Left ventricle myocardium inferior (tissue), 1 donor: Measurements from ENCODE around the gene RASAL1. TPM values are rescaled to one million over a fixed set of nuclear protein-coding genes. Genes with fewer than 3 reads are reported as not detected.

Experiments used
- DNase-seq: peaks from one replicate; pipeline ENCODE4 v3.0.0-alpha.2; 2020
- H3K27ac ChIP-seq: fragments of 200-600 bp; replicated peaks from 2 replicates; pipeline ENCODE4 v1.8.0; 2021
- H3K27me3 ChIP-seq: fragments of 200-600 bp; 2 replicates; pipeline ENCODE4 v1.8.0; 2021; ENCODE audit warnings: low read depth
- H3K36me3 ChIP-seq: fragments of 200-600 bp; 2 replicates; pipeline ENCODE4 v1.8.0; 2021
- H3K4me1 ChIP-seq: fragments of 200-600 bp; 2 replicates; pipeline ENCODE4 v1.8.0; 2021
- H3K4me3 ChIP-seq: fragments of 200-600 bp; 2 replicates; pipeline ENCODE4 v1.8.0; 2021; ENCODE audit warnings: mild to moderate bottlenecking, moderate library complexity
- H3K9me3 ChIP-seq: fragments of 200-600 bp; replicated peaks from 2 replicates; pipeline ENCODE4 v1.8.0; 2021
- intact Hi-C: fragments of 100-400 bp; cut with micrococcal nuclease; formaldehyde crosslinking; loops from one replicate; pipeline ENCODE4 v1.11.0; 2022
- total RNA-seq: library from RNA; stranded (reverse); fragmentation: NEBNext Ultra II Directional; extraction: Animal tissue kit (Norgen Biotek cat#: 25700); gene quantifications from one replicate; pipeline ENCODE4 v1.2.1, GENCODE V29; 2021
- TF ChIP-seq, protein P1 (sequence below): fragments of 200-600 bp; IDR thresholded peaks from 2 replicates; pipeline ENCODE4 v1.8.0; 2021; ENCODE audit warnings: antibody characterized with exemption, mild to moderate bottlenecking, borderline replicate concordance
- donor health status: DM: no; HTN: yes; CAD: no; lungs with severe emphysema.

The RASAL1 gene
- total RNA-seq, 1 donor from 2014 or later: not detected

GRCh38 chr12:113167868-113168267 is 32.3 kb upstream of the RASAL1 start:
- intact Hi-C loops: no loop called here

GRCh38 chr12:113165521-113166450 is 30.2 kb upstream of the RASAL1 start:
- peaks cover 100% of the 10 kb centered on the region for H3K36me3 ChIP-seq
- no peak overlapping the region for H3K4me3 ChIP-seq
- H3K27ac ChIP-seq: no peak overlapping the region
- TF ChIP-seq, protein P1, sequence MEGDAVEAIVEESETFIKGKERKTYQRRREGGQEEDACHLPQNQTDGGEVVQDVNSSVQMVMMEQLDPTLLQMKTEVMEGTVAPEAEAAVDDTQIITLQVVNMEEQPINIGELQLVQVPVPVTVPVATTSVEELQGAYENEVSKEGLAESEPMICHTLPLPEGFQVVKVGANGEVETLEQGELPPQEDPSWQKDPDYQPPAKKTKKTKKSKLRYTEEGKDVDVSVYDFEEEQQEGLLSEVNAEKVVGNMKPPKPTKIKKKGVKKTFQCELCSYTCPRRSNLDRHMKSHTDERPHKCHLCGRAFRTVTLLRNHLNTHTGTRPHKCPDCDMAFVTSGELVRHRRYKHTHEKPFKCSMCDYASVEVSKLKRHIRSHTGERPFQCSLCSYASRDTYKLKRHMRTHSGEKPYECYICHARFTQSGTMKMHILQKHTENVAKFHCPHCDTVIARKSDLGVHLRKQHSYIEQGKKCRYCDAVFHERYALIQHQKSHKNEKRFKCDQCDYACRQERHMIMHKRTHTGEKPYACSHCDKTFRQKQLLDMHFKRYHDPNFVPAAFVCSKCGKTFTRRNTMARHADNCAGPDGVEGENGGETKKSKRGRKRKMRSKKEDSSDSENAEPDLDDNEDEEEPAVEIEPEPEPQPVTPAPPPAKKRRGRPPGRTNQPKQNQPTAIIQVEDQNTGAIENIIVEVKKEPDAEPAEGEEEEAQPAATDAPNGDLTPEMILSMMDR: no peak
- no peaks in the 10 kb centered on the region for H3K27me3 ChIP-seq
- H3K4me1 ChIP-seq: peaks cover 8% of the 10 kb centered on the region
- H3K9me3 ChIP-seq: no peaks in the 10 kb centered on the region
- intact Hi-C loops: no loop called here
- no peak for DNase-seq

More at GRCh38 chr12:113167868-113168267, 32.3 kb upstream of the RASAL1 start:
- Histone ChIP-seq H3K9me3 (no peaks in the 10 kb centered on the region), H3K4me3 (no peak overlapping the region), H3K27me3 (no peaks in the 10 kb centered on the region), H3K27ac (no peak overlapping the region), H3K4me1 (no peaks in the 10 kb centered on the region), H3K36me3 (peaks cover 100% of the 10 kb centered on the region)
- DNase-seq: no peak
- TF ChIP-seq, protein P1: no peak

- intact Hi-C loops: no loop called here
- Histone ChIP-seq H3K4me1 (peaks cover 8% of the 10 kb centered on the region), H3K9me3 (no peaks in the 10 kb centered on the region), H3K27me3 (no peaks in the 10 kb centered on the region), H3K4me3 (no peak overlapping the region), H3K27ac (no peak overlapping the region), H3K36me3 (peaks cover 100% of the 10 kb centered on the region)
- TF ChIP-seq, protein P1: no peak
- DNase-seq: no peak
Observed at GRCh38 chr12:113164014-113164413, 28.5 kb upstream of the RASAL1 start.

DNA sequence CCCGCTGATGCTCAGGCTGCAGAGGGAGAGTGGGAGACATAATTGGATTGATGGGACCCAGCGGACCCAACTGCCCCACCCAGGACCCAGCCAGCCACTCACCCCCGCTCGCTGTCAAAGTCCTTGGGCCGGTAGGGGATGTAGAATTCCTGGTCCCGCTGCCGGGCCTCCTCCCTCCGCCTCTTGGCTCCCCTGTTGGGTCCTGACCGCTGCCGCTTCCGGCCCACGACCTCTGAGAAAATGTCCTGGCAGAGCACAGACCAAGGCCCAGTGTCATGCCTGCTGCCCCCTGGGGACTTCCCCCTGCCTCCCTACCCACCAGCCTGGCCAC is 27.4 kb upstream of the RASAL1 start:
- no peak for DNase-seq
- peaks cover 100% of the 10 kb centered on the region for H3K36me3 ChIP-seq

GRCh38 chr12:113162102-113163029 is 26.8 kb upstream of the RASAL1 start:
- H3K36me3 ChIP-seq: peaks cover 100% of the 10 kb centered on the region
- peaks cover 8% of the 10 kb centered on the region for H3K4me1 ChIP-seq
- H3K27me3 ChIP-seq: peaks cover 16% of the 10 kb centered on the region
- intact Hi-C loops: no loop called here
- no peak overlapping the region for H3K4me3 ChIP-seq
- H3K27ac ChIP-seq: no peak overlapping the region
- H3K9me3 ChIP-seq: no peaks in the 10 kb centered on the region
- TF ChIP-seq, protein P1: no peak
- DNase-seq: peak; percentile 39

More for the DNA sequence above, 27.4 kb upstream of the RASAL1 start:
- Histone ChIP-seq H3K9me3 (no peaks in the 10 kb centered on the region), H3K27me3 (peaks cover 10% of the 10 kb centered on the region), H3K27ac (no peak overlapping the region), H3K4me3 (no peak overlapping the region), H3K4me1 (peaks cover 8% of the 10 kb centered on the region)
- TF ChIP-seq, protein P1: no peak
- intact Hi-C loops: no loop called here
